ENCODE data around the gene CDC40. TPM values are rescaled to one million over a fixed set of nuclear protein-coding genes. Genes with fewer than 3 reads are reported as not detected.

CDC40 gene
- total RNA-seq, 1 experiment from 2014 or later = 37.0 TPM

GRCh38 chr6:110196874-110197273 lies 16.6 kb downstream of the CDC40 start:
- Histone ChIP-seq H3K27ac (ENCODE audit: low read length) (no peak overlapping the region), H3K27me3 (ENCODE audit: control insufficient read depth, insufficient read depth, low read length) (no peaks in the 10 kb centered on the region), H3K4me3 (ENCODE audit: low read depth in 2 of 2, low read length in 2 of 2) (no peak overlapping the region), H3K4me1 (ENCODE audit: control insufficient read depth, insufficient read depth, low read length) (no peaks in the 10 kb centered on the region), H3K36me3 (ENCODE audit: control insufficient read depth, insufficient read depth, low read length) (peaks cover 6% of the 10 kb centered on the region), H3K9me3 (ENCODE audit: control insufficient read depth, insufficient read depth, low read depth, low read length) (no peaks in the 10 kb centered on the region)
- ChIA-PET CTCF (no interaction called here), POLR2A (no interaction called here)
- DNase-seq (ENCODE audit: low read depth, low spot score) (no peak), ATAC-seq (no peak)
- in situ Hi-C loops (cut with HindIII; ENCODE audit: low pct_unique_long_range_greater_than_20kb, low sequenced_read_pairs) (no loop called here), intact Hi-C loops (cut with micrococcal nuclease; ENCODE audit: unreplicated experiment) (no loop called here)
- no TSS peak for BruUV-seq (replicated peaks)
- TF ChIP-seq, protein P1, sequence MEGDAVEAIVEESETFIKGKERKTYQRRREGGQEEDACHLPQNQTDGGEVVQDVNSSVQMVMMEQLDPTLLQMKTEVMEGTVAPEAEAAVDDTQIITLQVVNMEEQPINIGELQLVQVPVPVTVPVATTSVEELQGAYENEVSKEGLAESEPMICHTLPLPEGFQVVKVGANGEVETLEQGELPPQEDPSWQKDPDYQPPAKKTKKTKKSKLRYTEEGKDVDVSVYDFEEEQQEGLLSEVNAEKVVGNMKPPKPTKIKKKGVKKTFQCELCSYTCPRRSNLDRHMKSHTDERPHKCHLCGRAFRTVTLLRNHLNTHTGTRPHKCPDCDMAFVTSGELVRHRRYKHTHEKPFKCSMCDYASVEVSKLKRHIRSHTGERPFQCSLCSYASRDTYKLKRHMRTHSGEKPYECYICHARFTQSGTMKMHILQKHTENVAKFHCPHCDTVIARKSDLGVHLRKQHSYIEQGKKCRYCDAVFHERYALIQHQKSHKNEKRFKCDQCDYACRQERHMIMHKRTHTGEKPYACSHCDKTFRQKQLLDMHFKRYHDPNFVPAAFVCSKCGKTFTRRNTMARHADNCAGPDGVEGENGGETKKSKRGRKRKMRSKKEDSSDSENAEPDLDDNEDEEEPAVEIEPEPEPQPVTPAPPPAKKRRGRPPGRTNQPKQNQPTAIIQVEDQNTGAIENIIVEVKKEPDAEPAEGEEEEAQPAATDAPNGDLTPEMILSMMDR (IDR thresholded peaks at IDR 0.05) = no peak
- TF ChIP-seq POLR2AphosphoS5 (IDR thresholded peaks at IDR 0.05; ENCODE audit: low read depth, low read length) = no peak

GRCh38 chr6:110198561-110198960 lies 18.3 kb downstream of the CDC40 start:
- intact Hi-C loops (cut with micrococcal nuclease; ENCODE audit: unreplicated experiment) (no loop called here), in situ Hi-C loops (cut with HindIII; ENCODE audit: low pct_unique_long_range_greater_than_20kb, low sequenced_read_pairs) (no loop called here)
- Histone ChIP-seq H3K9me3 (ENCODE audit: control insufficient read depth, insufficient read depth, low read depth, low read length) (no peaks in the 10 kb centered on the region), H3K27me3 (ENCODE audit: control insufficient read depth, insufficient read depth, low read length) (no peaks in the 10 kb centered on the region), H3K4me3 (ENCODE audit: low read depth in 2 of 2, low read length in 2 of 2) (no peak overlapping the region), H3K4me1 (ENCODE audit: control insufficient read depth, insufficient read depth, low read length) (no peaks in the 10 kb centered on the region), H3K27ac (ENCODE audit: low read length) (no peak overlapping the region), H3K36me3 (ENCODE audit: control insufficient read depth, insufficient read depth, low read length) (peaks cover 5% of the 10 kb centered on the region)
- no TSS peak for BruUV-seq (replicated peaks)
- ChIA-PET POLR2A (interaction anchor here (0.6 kb wide), 1 partner anchor 12 kb away, joined by 3 read pairs; no protein-coding TSS in a partner anchor), CTCF (no interaction called here)
- TF ChIP-seq, protein P1 (IDR thresholded peaks at IDR 0.05) = no peak
- TF ChIP-seq POLR2AphosphoS5 (IDR thresholded peaks at IDR 0.05; ENCODE audit: low read depth, low read length) (no peak), REST (IDR thresholded peaks at IDR 0.05; ENCODE audit: insufficient read depth in 1 of 2, low read depth in 2 of 2, low read length in 1 of 2) (no peak), SIN3A (IDR thresholded peaks at IDR 0.05; ENCODE audit: borderline replicate concordance, insufficient read depth, low read depth, low read length) (no peak), TCF7L2 (IDR thresholded peaks at IDR 0.05; ENCODE audit: low read depth, low read length) (no peak)
- ATAC-seq (no peak), DNase-seq (ENCODE audit: low read depth, low spot score) (no peak)
